ENCODE results near the gene DPH6. TPM values are rescaled to one million over a fixed set of nuclear protein-coding genes. Genes with fewer than 3 reads are reported as not detected.

The DPH6 gene
- total RNA-seq, 1 donor from 2014 or later = 13.2 TPM

GRCh38 chr15:35471024-35471423 lies 74.9 kb downstream of the DPH6 start:
- Mint-ChIP-seq H3K4me3 (ENCODE audit: low read depth) (no peak overlapping the region), H3K4me1 (ENCODE audit: low read depth) (no peaks in the 10 kb centered on the region), H3K9me3 (no peaks in the 10 kb centered on the region), H3K36me3 (ENCODE audit: low read depth) (no peaks in the 10 kb centered on the region), H3K27ac (no peak overlapping the region), H3K27me3 (ENCODE audit: low read depth) (no peaks in the 10 kb centered on the region)
- DNase-seq (ENCODE audit: low spot score) = no peak
- intact Hi-C loops (cut with micrococcal nuclease) = no loop called here

- Mint-ChIP-seq H3K27ac (no peak overlapping the region), H3K4me1 (ENCODE audit: low read depth) (no peaks in the 10 kb centered on the region), H3K27me3 (ENCODE audit: low read depth) (no peaks in the 10 kb centered on the region), H3K9me3 (no peaks in the 10 kb centered on the region), H3K4me3 (ENCODE audit: low read depth) (no peak overlapping the region), H3K36me3 (ENCODE audit: low read depth) (no peaks in the 10 kb centered on the region)
- no peak for DNase-seq (ENCODE audit: low spot score)
- intact Hi-C loops (cut with micrococcal nuclease) = no loop called here
These were observed 75.5 kb downstream of the DPH6 start for GRCh38 chr15:35470441-35470840.

DNA sequence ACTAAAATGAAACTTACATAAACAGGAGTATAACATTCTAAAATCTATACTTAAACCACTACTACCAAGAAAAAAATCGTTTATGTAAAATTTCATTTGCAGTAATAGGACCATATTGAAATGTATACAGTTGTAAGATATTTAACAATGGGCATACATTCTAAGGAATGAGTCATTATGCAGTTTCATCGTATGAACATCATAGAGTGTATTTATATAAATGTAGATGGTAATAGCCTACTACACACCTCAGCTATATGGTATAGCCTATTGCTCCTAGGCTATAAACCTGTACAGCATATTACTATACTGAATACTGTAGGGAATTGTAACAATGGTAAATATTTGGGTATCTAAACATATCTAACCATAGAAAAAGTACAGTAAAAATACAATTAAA lies 79.5 kb downstream of the DPH6 start:
- Mint-ChIP-seq H3K9me3 (no peaks in the 10 kb centered on the region), H3K4me1 (ENCODE audit: low read depth) (no peaks in the 10 kb centered on the region), H3K27me3 (ENCODE audit: low read depth) (no peaks in the 10 kb centered on the region), H3K36me3 (ENCODE audit: low read depth) (no peaks in the 10 kb centered on the region), H3K27ac (no peak overlapping the region), H3K4me3 (ENCODE audit: low read depth) (no peak overlapping the region)
- no peak for DNase-seq (ENCODE audit: low spot score)
- intact Hi-C loops (cut with micrococcal nuclease) = no loop called here

GRCh38 chr15:35465783-35466182 lies 80.2 kb downstream of the DPH6 start:
- intact Hi-C loops (cut with micrococcal nuclease) = no loop called here
- H3K27ac Mint-ChIP-seq = no peak overlapping the region
- H3K4me1 Mint-ChIP-seq (ENCODE audit: low read depth) = no peaks in the 10 kb centered on the region
- no peak overlapping the region for H3K4me3 Mint-ChIP-seq (ENCODE audit: low read depth)
- DNase-seq (ENCODE audit: low spot score) = no peak
- no peaks in the 10 kb centered on the region for H3K36me3 Mint-ChIP-seq (ENCODE audit: low read depth)
- H3K9me3 Mint-ChIP-seq = no peaks in the 10 kb centered on the region
- H3K27me3 Mint-ChIP-seq (ENCODE audit: low read depth) = no peaks in the 10 kb centered on the region

DNA sequence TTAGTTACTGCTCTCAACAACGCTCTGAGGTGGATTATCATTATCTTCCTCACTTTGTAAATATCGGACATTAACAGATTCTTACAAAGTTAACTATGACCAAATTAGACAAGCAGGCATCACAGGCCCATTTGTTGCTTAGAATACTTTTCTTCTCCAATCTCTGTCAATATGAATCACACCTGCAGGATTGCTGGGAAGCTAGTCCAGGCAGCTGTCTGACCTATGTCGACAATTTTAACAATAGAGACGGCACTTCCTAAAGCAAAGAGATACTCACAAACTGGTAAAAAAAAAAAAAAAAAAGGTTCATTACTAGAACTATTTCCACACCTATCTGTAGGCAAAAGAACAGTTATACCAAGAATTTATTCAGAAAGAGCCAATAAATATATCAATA lies 85.3 kb downstream of the DPH6 start:
- H3K9me3 Mint-ChIP-seq = no peaks in the 10 kb centered on the region
- no peak overlapping the region for H3K4me3 Mint-ChIP-seq (ENCODE audit: low read depth)
- no peaks in the 10 kb centered on the region for H3K36me3 Mint-ChIP-seq (ENCODE audit: low read depth)
- no peak for DNase-seq (ENCODE audit: low spot score)
- intact Hi-C loops (cut with micrococcal nuclease) = no loop called here
- H3K4me1 Mint-ChIP-seq (ENCODE audit: low read depth) = no peaks in the 10 kb centered on the region
- H3K27me3 Mint-ChIP-seq (ENCODE audit: low read depth) = no peaks in the 10 kb centered on the region
- H3K27ac Mint-ChIP-seq = no peak overlapping the region

- H3K4me3 Mint-ChIP-seq (ENCODE audit: low read depth) = no peak overlapping the region
- no peaks in the 10 kb centered on the region for H3K4me1 Mint-ChIP-seq (ENCODE audit: low read depth)
- H3K36me3 Mint-ChIP-seq (ENCODE audit: low read depth) = no peaks in the 10 kb centered on the region
- no peaks in the 10 kb centered on the region for H3K27me3 Mint-ChIP-seq (ENCODE audit: low read depth)
- intact Hi-C loops (cut with micrococcal nuclease) = no loop called here
- no peak overlapping the region for H3K27ac Mint-ChIP-seq
- no peaks in the 10 kb centered on the region for H3K9me3 Mint-ChIP-seq
- no peak for DNase-seq (ENCODE audit: low spot score)
These were observed 87.6 kb downstream of the DPH6 start for GRCh38 chr15:35458176-35458856.

DNA sequence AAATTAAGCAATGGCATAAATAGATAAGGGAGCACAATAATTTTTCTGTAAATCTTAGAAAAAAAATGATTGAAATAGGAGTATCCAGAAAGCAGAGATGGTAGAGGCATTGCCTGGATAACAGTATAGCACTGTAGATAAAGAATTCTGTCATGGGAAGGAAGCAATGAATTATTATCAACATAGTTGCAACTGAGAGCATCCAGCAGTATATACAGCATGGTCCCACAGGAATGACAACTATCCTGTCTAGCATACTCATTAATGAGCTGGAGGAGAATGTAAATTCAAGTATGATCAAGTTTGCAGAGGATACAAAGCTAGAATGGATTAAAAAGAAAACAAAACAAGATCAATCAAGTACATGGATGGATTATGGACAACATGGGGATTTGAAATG lies 90.8 kb downstream of the DPH6 start:
- Mint-ChIP-seq H3K27me3 (ENCODE audit: low read depth) (no peaks in the 10 kb centered on the region), H3K9me3 (no peaks in the 10 kb centered on the region), H3K4me3 (ENCODE audit: low read depth) (no peak overlapping the region), H3K36me3 (ENCODE audit: low read depth) (no peaks in the 10 kb centered on the region), H3K4me1 (ENCODE audit: low read depth) (no peaks in the 10 kb centered on the region), H3K27ac (no peak overlapping the region)
- no peak for DNase-seq (ENCODE audit: low spot score)
- intact Hi-C loops (cut with micrococcal nuclease) = no loop called here

- intact Hi-C loops (cut with micrococcal nuclease) = no loop called here
- Mint-ChIP-seq H3K27ac (no peak overlapping the region), H3K9me3 (no peaks in the 10 kb centered on the region), H3K36me3 (ENCODE audit: low read depth) (no peaks in the 10 kb centered on the region), H3K4me1 (ENCODE audit: low read depth) (no peaks in the 10 kb centered on the region), H3K4me3 (ENCODE audit: low read depth) (no peak overlapping the region), H3K27me3 (ENCODE audit: low read depth) (no peaks in the 10 kb centered on the region)
- DNase-seq (ENCODE audit: low spot score) = no peak
These were observed 95.5 kb downstream of the DPH6 start for GRCh38 chr15:35450492-35450891.

- no peak overlapping the region for H3K4me3 Mint-ChIP-seq (ENCODE audit: low read depth)
- intact Hi-C loops (cut with micrococcal nuclease) = loop anchor here (10.0 kb wide), 1 partner anchor 163 kb away; no protein-coding TSS in a partner anchor
- no peaks in the 10 kb centered on the region for H3K9me3 Mint-ChIP-seq
- H3K4me1 Mint-ChIP-seq (ENCODE audit: low read depth) = no peaks in the 10 kb centered on the region
- no peaks in the 10 kb centered on the region for H3K27me3 Mint-ChIP-seq (ENCODE audit: low read depth)
- DNase-seq (ENCODE audit: low spot score) = no peak
- no peaks in the 10 kb centered on the region for H3K36me3 Mint-ChIP-seq (ENCODE audit: low read depth)
- H3K27ac Mint-ChIP-seq = no peak overlapping the region
These were observed 97.7 kb downstream of the DPH6 start for GRCh38 chr15:35448294-35448693.

DNA sequence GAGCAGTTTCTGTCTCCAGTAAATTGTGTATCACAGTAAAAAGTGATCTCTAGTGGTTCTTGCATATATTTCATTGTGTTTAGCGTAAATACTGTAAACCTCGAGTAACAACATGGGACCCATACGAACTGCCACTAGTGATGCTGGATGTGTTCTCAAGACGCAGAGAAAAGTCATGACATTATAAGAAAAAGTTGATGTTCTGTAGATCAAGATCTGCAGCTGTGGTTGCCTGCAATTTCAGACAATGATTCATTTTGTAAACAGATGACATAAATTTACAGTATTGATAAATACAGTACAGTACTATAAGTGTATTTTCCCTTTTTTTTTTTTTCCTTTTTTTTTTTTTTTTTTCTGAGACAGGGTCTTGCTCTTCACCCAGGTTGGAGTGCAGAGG lies 100.1 kb downstream of the DPH6 start:
- H3K4me1 Mint-ChIP-seq (ENCODE audit: low read depth) = no peaks in the 10 kb centered on the region
- intact Hi-C loops (cut with micrococcal nuclease) = loop anchor here (10.0 kb wide), 1 partner anchor 161 kb away; no protein-coding TSS in a partner anchor
- H3K4me3 Mint-ChIP-seq (ENCODE audit: low read depth) = no peak overlapping the region
- no peak for DNase-seq (ENCODE audit: low spot score)
- H3K27ac Mint-ChIP-seq = no peak overlapping the region
- H3K36me3 Mint-ChIP-seq (ENCODE audit: low read depth) = no peaks in the 10 kb centered on the region
- no peaks in the 10 kb centered on the region for H3K27me3 Mint-ChIP-seq (ENCODE audit: low read depth)
- no peaks in the 10 kb centered on the region for H3K9me3 Mint-ChIP-seq

DNA sequence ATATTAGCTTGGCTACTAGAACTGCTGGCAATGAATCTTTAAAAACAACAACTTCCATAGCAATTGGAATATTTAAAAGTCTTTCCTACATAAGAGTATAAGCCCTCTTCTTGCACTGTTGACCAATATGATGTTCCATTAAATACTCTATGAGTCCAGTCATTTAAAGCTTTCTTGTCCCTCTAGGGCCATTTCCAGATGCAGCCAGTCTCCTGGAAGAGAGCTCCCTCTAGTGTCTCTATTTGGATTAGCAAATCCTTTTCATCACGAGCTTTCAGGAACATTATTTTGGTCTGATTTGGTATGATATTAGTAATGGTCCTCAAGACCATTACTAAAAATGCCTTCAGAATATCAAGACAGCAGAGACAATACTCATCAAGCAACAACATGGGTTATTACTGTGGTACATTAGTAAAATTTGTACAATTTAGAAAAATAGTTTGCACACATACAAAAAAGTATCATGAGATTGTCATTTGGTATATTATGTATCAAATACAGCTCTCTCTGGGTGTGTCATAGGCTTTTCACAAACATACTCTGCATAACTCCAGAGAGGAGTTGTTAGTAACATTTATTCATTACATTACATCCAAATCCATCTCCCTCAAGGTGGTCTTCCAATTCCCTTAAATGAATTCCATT lies 101.3 kb downstream of the DPH6 start:
- no peaks in the 10 kb centered on the region for H3K9me3 Mint-ChIP-seq
- no peak for DNase-seq (ENCODE audit: low spot score)
- H3K36me3 Mint-ChIP-seq (ENCODE audit: low read depth) = no peaks in the 10 kb centered on the region
- H3K27ac Mint-ChIP-seq = no peak overlapping the region
- H3K4me3 Mint-ChIP-seq (ENCODE audit: low read depth) = no peak overlapping the region
- no peaks in the 10 kb centered on the region for H3K4me1 Mint-ChIP-seq (ENCODE audit: low read depth)
- H3K27me3 Mint-ChIP-seq (ENCODE audit: low read depth) = no peaks in the 10 kb centered on the region
- intact Hi-C loops (cut with micrococcal nuclease) = loop anchor here (10.0 kb wide), 1 partner anchor 160 kb away; no protein-coding TSS in a partner anchor

DNA sequence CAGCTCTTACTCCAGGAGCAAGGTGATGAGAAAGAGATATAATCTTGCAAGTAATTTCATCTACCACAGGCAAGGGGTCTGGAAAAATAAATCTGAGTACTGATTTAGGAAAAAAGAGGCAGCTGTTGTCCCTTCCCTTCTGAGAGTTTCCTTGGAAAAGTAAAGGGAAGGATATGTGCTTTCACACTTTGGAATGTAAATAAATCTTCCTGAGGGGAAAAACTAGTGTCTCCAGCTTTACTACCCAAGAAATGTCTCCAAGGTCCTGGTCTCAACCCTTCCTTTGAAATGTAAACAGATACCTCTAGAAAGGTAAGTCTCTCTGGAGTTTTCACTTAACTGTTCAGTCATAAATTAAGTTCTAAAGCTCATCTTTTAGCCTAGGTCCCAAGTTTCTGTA lies 102.6 kb downstream of the DPH6 start:
- Mint-ChIP-seq H3K4me3 (ENCODE audit: low read depth) (no peak overlapping the region), H3K36me3 (ENCODE audit: low read depth) (no peaks in the 10 kb centered on the region), H3K27me3 (ENCODE audit: low read depth) (no peaks in the 10 kb centered on the region), H3K27ac (no peak overlapping the region), H3K9me3 (no peaks in the 10 kb centered on the region), H3K4me1 (ENCODE audit: low read depth) (no peaks in the 10 kb centered on the region)
- DNase-seq (ENCODE audit: low spot score) = no peak
- intact Hi-C loops (cut with micrococcal nuclease) = loop anchor here (10.0 kb wide), 1 partner anchor 159 kb away; no protein-coding TSS in a partner anchor

GRCh38 chr15:35442742-35443141 lies 103.2 kb downstream of the DPH6 start:
- Mint-ChIP-seq H3K27me3 (ENCODE audit: low read depth) (no peaks in the 10 kb centered on the region), H3K4me3 (ENCODE audit: low read depth) (no peak overlapping the region), H3K27ac (no peak overlapping the region), H3K9me3 (no peaks in the 10 kb centered on the region), H3K36me3 (ENCODE audit: low read depth) (no peaks in the 10 kb centered on the region), H3K4me1 (ENCODE audit: low read depth) (no peaks in the 10 kb centered on the region)
- DNase-seq (ENCODE audit: low spot score) = no peak
- intact Hi-C loops (cut with micrococcal nuclease) = loop anchor here (10.0 kb wide), 1 partner anchor 158 kb away; no protein-coding TSS in a partner anchor
